Transverse colon (tissue), 4 donors: Measurements from ENCODE around the gene IMPDH1. TPM values are rescaled to one million over a fixed set of nuclear protein-coding genes. Genes with fewer than 3 reads are reported as not detected.

Source experiments
- DNase-seq: peaks from one replicate; pipeline ENCODE4 v3.0.0-alpha.2; 2019
- H3K27ac ChIP-seq, 4 donors: fragments of 200-600 bp; sonication (generic); 2 replicates each; pipeline ENCODE4 v1.5.1; 2016 to 2018; ENCODE audit warnings: inconsistent platforms in 4 of 4
- H3K27me3 ChIP-seq: fragments of 200-600 bp; sonication (generic); 2 replicates; pipeline ENCODE4 v1.5.1; 2017; ENCODE audit warnings: inconsistent platforms
- H3K36me3 ChIP-seq, 4 donors: fragments of 200-600 bp; sonication (generic); 2 replicates each; pipeline ENCODE4 v1.5.1; 2017 to 2019; ENCODE audit warnings: inconsistent platforms in 4 of 4
- H3K4me1 ChIP-seq, 4 donors: fragments of 200-600 bp; sonication (generic); 2 replicates each; pipeline ENCODE4 v1.5.1; 2017 to 2020; ENCODE audit warnings: inconsistent platforms in 4 of 4
- H3K4me3 ChIP-seq, 4 donors: fragments of 200-600 bp; sonication (generic); 1 replicate in 1 of 4; 2 replicates in 3 of 4; pipeline versions ENCODE4 v1.5.1 to v1.6.1; 2017 to 2019; ENCODE audit warnings: inconsistent platforms in 4 of 4
- H3K9me3 ChIP-seq, 2 donors: fragments of 200-600 bp; sonication (generic); 2 replicates each; pipeline ENCODE4 v1.5.1; 2017 to 2019; ENCODE audit warnings: inconsistent platforms in 2 of 2
- EP300 ChIP-seq: sonication (generic); formaldehyde crosslinking; IDR thresholded peaks from one replicate; pipeline ENCODE4 v1.6.1; 2017; ENCODE audit warnings: antibody characterized with exemption, low read depth
- POLR2A ChIP-seq: fragments of 450-650 bp; IDR thresholded peaks from one replicate; pipeline ENCODE4 v1.6.1; 2016; ENCODE audit warnings: antibody characterized with exemption, mild to moderate bottlenecking, moderate library complexity
- POLR2AphosphoS5 ChIP-seq, 3 donors: sonication (generic); formaldehyde crosslinking; IDR thresholded peaks; one replicate each; pipeline ENCODE4 v1.6.1; 2016; ENCODE audit warnings: antibody characterized with exemption in 3 of 3
- WGBS, 2 donors: methylation state at CpG; one replicate each; pipeline ENCODE4 v1.1.5; 2018; ENCODE audit warnings: low coverage in 1 of 2; 5-methylcytosine and 5-hydroxymethylcytosine counted together
- in situ Hi-C, 4 donors: fragments of 200-750 bp; cut with MboI; loops; one replicate each; pipeline versions ENCODE4 v1.15.0 to v1.15.1; 2017; ENCODE audit warnings: low sequenced_read_pairs in 3 of 4, low pct_ligation_motif_present in 1 of 4, low pct_unique_long_range_greater_than_20kb in 1 of 4
- intact Hi-C: fragments of 100-400 bp; cut with DNase I; formaldehyde crosslinking; loops from one replicate; pipeline ENCODE4 v1.15.1; 2023; ENCODE audit warnings: low total_unique reads
- total RNA-seq, 4 donors: library from RNA; depleted of rRNA; stranded (reverse); fragments of >200 nt; gene quantifications; one replicate each; pipeline ENCODE4 v1.1.0, GENCODE V29; 2016
- TF ChIP-seq, protein P1 (sequence below), 5 experiments: fragments of 200-600 bp in 3 of 5; fragments of 450-650 bp in 2 of 5; sonication (generic) in 3 of 5; IDR thresholded peaks; 1 replicate in 2 of 5; 2 replicates in 3 of 5; pipeline ENCODE4 v1.5.1; 2016 to 2017; ENCODE audit warnings: antibody characterized with exemption in 5 of 5, inconsistent platforms in 3 of 5, mild to moderate bottlenecking in 2 of 5, moderate library complexity in 1 of 5

The IMPDH1 gene
- total RNA-seq, 4 donors from 2014 or later, result 21.4 to 189 (median 44.2) TPM

DNA sequence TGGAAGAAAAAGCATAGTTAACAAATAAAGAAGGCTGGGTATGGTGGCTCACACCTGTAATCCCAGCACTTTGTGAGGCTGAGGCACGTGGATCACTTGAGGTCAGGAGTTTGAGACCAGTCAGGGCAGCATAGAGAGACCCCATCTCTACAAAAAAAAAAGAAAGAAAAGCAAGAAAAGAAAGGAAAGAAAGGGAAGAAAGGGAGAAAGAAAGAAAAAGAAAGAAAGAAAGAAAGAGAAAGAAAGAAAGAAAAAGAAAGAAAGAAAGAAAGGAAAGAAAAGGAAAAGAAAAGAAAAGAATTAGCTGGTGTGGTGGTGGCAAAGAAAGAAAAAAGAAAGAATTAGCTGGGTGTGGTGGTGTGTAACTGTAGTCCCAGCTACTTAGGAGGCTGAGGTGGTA lies 42.8 kb upstream of the IMPDH1 start:
- 71% methylated on average over 1 of the region's 1 CpG; no CpG with 5 or more reads in 1 of the 2 donors for WGBS, 2 donors
- intact Hi-C loops, result no loop called here
- Histone ChIP-seq H3K4me1 (peaks cover 0 to 37% (median 29%) of the 10 kb centered on the region in 4 donors), H3K4me3 (no peak overlapping the region), H3K27ac (no peak overlapping the region), H3K36me3 (no peaks in the 10 kb centered on the region), H3K27me3 (no peaks in the 10 kb centered on the region), H3K9me3 (no peaks in the 10 kb centered on the region)
- no peak for DNase-seq
- in situ Hi-C loops, result no loop called here
- TF ChIP-seq, protein P1, sequence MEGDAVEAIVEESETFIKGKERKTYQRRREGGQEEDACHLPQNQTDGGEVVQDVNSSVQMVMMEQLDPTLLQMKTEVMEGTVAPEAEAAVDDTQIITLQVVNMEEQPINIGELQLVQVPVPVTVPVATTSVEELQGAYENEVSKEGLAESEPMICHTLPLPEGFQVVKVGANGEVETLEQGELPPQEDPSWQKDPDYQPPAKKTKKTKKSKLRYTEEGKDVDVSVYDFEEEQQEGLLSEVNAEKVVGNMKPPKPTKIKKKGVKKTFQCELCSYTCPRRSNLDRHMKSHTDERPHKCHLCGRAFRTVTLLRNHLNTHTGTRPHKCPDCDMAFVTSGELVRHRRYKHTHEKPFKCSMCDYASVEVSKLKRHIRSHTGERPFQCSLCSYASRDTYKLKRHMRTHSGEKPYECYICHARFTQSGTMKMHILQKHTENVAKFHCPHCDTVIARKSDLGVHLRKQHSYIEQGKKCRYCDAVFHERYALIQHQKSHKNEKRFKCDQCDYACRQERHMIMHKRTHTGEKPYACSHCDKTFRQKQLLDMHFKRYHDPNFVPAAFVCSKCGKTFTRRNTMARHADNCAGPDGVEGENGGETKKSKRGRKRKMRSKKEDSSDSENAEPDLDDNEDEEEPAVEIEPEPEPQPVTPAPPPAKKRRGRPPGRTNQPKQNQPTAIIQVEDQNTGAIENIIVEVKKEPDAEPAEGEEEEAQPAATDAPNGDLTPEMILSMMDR (IDR thresholded peaks at IDR 0.05), result no peak
- TF ChIP-seq POLR2AphosphoS5 (IDR thresholded peaks at IDR 0.05) (no peak), EP300 (no peak), POLR2A (no peak)

DNA sequence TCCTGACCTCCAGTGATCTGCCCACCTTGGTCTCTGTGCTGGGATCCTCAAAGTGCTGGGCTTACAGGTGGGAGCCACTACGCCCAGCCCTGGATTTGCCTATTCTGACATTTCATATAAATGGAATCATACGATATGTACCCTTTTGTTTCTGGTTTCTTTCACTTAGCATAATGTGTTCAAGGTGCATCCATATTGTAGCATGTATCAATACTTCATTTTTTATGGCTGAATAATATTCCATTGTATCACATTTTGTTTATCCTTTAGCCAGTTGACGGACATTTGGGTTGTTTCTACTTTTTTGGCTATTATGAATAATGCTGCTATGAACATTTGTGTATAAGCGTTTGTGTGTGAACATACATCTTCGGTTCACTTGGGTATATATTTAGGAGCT lies 41.1 kb upstream of the IMPDH1 start:
- Histone ChIP-seq H3K27me3 (no peaks in the 10 kb centered on the region), H3K9me3 (no peaks in the 10 kb centered on the region), H3K4me1 (peaks cover 0 to 23% (median 16%) of the 10 kb centered on the region in 4 donors), H3K27ac (no peak overlapping the region), H3K36me3 (no peaks in the 10 kb centered on the region), H3K4me3 (no peak overlapping the region)
- intact Hi-C loops, result no loop called here
- TF ChIP-seq EP300, result no peak
- TF ChIP-seq, protein P1 (IDR thresholded peaks at IDR 0.05), result no peak
- TF ChIP-seq POLR2AphosphoS5 (IDR thresholded peaks at IDR 0.05), result no peak
- no peak for DNase-seq
- WGBS, 2 donors, result 90 to 97% methylated on average over 4 to 5 of the region's 5 CpGs
- in situ Hi-C loops, result no loop called here

DNA sequence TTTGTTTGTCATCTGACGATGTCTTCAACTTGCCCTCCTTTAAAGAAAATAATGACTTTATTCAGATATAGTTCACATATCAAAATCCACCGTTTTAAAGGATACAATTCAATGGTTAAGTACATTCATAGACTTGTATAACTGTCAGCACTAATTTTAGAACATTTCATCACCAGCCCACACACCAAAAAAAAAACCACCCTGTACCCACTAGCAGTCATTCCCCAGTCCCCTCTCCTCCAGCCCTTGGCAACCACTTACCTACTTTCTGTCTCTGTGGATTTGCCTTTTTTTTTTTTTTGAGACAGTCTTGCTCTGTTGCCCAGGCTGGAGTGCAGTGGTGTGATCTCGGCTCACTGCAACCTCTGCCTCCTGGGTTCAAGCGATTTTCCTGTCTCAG lies 40.6 kb upstream of the IMPDH1 start:
- TF ChIP-seq, protein P1 (IDR thresholded peaks at IDR 0.05), result no peak
- TF ChIP-seq POLR2AphosphoS5 (IDR thresholded peaks at IDR 0.05) (no peak), EP300 (no peak), POLR2A (no peak)
- no peak overlapping the region for H3K27ac ChIP-seq
- H3K27me3 ChIP-seq, result no peaks in the 10 kb centered on the region
- intact Hi-C loops (no loop called here), in situ Hi-C loops (no loop called here)
- WGBS, 2 donors, result 58 to 71% methylated on average over 4 of the region's 4 CpGs
- H3K4me3 ChIP-seq, result no peak overlapping the region
- DNase-seq, result no peak
- peaks cover 0 to 23% (median 16%) of the 10 kb centered on the region in 4 donors for H3K4me1 ChIP-seq
- H3K36me3 ChIP-seq, result no peaks in the 10 kb centered on the region
- no peaks in the 10 kb centered on the region for H3K9me3 ChIP-seq

DNA sequence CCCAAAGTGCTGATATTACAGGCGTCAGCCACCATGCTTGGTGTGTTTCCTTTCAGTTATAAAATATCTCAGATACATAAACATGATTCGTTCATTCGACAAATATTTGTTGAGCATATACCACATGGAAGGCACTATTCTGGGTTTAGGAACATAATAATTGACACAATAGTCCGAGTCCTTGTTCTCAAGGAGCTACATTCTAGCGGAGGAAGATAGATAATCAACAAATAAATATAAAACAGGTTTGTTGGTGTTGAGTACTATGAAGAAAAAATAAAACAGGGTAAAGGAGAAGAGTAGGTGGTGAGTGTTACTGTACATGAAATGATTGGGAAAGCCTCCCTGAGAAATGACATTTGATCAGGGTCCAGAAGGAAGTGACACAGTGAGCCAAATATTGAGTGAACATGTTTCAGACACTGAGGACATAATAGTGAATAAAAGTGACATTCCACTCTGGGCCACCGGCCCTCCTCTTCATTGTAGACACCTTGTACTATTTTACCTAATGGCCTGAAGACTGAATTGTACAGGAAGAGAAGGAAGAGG lies 39.0 kb upstream of the IMPDH1 start:
- TF ChIP-seq EP300 (no peak), POLR2A (no peak)
- Histone ChIP-seq H3K27me3 (no peaks in the 10 kb centered on the region), H3K27ac (no peak overlapping the region), H3K9me3 (no peaks in the 10 kb centered on the region), H3K4me3 (no peak overlapping the region), H3K4me1 (peaks cover 2 to 21% (median 15%) of the 10 kb centered on the region in 4 donors), H3K36me3 (no peaks in the 10 kb centered on the region)
- in situ Hi-C loops (no loop called here), intact Hi-C loops (no loop called here)
- 81 to 88% methylated on average over 6 of the region's 6 CpGs for WGBS, 2 donors
- DNase-seq, result no peak

DNA sequence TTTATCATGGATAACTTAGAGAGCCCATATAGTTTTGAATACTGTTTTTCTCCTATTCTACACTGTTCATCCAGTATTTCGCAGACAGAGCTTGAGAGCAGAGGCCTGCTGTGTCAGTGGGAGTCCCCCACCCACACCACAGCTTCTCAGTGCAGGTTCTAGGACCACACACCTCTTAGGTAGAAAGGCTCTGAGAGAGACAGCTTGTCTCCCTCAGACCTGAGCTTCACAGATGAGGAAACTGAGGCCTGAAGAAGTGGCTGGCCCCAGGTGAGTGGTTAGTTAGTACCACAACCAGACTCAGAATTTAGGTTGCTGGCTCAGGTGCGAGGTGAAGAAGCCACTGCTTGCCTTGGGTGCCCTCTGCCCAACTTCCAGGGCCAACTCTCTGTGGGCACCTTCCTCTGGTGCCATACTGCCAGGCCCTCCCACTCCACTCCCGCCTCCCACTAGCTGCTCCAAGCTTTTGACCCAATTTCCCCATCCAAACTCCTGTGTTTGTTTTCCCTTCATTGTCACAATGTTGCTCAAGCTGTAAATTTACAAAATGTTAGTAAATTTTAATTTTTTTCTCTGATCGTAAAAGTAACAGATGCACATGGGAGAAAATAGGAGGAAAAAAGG lies 38.3 kb upstream of the IMPDH1 start:
- TF ChIP-seq, protein P1 (IDR thresholded peaks at IDR 0.05), result no peak
- TF ChIP-seq POLR2AphosphoS5 (IDR thresholded peaks at IDR 0.05) (no peak), POLR2A (no peak), EP300 (no peak)
- DNase-seq, result no peak
- WGBS, 2 donors, result 69 to 100% methylated on average over 3 to 4 of the region's 4 CpGs
- intact Hi-C loops, result no loop called here
- in situ Hi-C loops, result no loop called here
- H3K4me1 ChIP-seq, result peaks cover 8 to 23% (median 18%) of the 10 kb centered on the region in 4 donors
- H3K27ac ChIP-seq, result no peak overlapping the region
- H3K9me3 ChIP-seq, result no peaks in the 10 kb centered on the region
- H3K36me3 ChIP-seq, result no peaks in the 10 kb centered on the region
- H3K4me3 ChIP-seq, result no peak overlapping the region
- H3K27me3 ChIP-seq, result no peaks in the 10 kb centered on the region
